Stimulated activated CD4-positive, alpha-beta T cell treated with anti-CD3 and anti-CD28 coated beads, Interleukin-4, amount 100 ng/mL, for 48 hours (primary cell): ENCODE data around the gene PDE4D.
"Not testable (repeated sequence)": the region's sequence is repeated elsewhere in the genome, so short reads cannot be mapped to it uniquely, and the experiment has no call there.

ENCODE experiments used
- DNase-seq, 2 donors: peaks; one replicate each; pipeline ENCODE4 v3.0.0-alpha.2; 2020; ENCODE audit warnings: low read depth in 2 of 2

The PDE4D gene

DNA sequence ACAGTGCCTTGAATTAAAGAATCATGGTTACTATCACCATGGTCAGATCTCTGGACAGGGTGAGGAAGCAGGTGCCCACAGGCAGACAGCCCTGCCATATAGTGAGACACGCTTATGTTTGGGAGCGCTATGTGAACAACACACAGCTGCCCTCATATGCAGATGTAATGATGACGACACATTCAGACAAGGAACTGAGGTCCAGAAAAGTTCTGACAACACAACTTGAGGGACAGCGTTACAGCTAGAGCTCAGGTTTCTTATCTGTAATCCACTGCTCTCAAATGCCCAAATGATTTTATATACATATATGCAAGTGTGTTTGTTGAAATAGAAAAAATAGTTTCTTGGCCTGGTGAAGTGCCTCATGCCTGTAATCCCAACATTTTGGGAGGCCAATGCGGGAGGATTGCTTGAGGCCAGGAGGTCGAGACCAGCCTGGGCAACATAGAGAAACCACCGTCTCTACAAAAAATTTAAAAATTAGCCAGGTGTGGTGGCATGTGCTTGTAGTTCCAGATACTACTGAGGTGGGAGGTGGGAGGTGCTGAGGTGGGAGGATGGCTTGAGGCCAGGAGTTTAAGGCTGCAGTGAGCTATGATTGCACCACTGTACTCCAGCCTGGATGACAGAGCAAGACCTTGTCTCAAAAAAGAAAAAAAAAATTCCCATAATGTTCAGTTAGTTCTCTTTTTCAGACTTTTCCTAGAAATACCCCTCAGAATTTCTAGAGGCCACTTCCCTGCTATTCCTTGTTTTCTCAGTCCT is 887.4 kb downstream of the PDE4D start:
- DNase-seq = no peak

DNA sequence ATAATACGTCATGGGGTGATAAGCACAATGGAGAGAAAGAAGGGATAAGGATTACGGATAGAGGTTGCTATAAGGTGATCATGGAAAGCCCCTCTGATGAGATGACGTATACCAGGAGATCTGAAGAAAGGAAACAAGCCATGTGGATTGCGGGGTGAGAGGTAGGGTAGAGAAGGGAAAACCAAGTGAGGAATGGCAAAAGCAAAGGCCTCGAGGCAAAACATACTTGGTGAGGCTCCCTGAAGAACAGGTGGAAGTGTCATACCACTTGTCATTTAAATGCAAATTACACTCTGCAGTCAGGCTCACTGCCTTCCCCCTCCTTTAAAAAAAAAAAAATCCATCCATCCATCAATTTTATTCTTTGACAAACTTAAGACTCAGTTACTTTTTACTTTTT is 889.9 kb downstream of the PDE4D start:
- no peak for DNase-seq

DNA sequence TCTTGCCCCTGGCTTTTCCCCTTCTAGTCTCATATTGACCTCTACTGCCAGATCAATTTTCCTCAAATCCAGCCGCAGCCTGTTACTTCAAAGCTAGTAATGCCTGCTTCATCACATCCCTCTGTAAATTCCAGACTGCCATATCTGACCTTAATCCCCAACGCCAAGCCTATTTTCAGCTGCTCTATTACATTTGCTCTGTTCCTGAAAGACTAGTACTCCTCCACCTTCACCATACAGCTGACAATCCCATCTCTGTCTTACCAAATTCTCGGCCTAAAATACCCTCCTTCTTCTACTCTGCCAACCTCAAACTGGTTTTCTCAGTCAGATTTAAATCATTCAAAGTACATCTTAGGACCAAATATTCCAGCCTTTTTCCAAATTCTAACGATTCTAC is 890.4 kb downstream of the PDE4D start:
- DNase-seq = no peak

DNA sequence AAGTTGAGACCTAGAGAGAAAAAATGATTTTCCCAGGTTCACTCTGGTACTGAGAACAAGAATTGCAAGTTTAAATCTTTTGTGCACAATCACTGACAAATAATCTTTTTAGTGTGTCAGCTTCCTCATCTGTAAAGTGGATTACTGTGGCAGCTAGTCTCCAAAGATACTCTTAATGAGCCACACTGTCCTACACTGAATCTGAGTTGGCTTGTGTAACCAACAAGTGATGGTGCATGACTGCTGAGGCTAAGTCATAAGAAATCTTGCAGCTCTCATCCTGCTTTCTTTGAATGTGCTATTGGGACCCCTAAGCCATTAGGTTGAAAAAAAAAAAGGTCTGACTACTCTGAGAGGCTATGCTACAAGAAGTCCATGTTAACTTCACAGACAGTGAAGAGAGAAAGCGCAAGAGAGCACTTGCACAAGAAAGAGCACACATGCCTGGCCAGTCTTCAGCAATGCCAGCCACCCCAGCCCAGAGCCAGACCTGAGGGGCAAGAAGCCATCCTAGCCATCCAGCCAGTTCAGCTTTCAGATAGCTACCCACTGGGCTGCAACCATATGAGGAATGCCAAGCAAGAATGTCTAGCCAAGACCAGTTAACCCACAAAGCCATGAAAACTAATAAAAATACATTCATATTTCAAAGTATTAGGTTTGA is 891.2 kb downstream of the PDE4D start:
- DNase-seq = no peak

GRCh38 chr5:59001716-59002115 is 891.8 kb downstream of the PDE4D start:
- no peak for DNase-seq

DNA sequence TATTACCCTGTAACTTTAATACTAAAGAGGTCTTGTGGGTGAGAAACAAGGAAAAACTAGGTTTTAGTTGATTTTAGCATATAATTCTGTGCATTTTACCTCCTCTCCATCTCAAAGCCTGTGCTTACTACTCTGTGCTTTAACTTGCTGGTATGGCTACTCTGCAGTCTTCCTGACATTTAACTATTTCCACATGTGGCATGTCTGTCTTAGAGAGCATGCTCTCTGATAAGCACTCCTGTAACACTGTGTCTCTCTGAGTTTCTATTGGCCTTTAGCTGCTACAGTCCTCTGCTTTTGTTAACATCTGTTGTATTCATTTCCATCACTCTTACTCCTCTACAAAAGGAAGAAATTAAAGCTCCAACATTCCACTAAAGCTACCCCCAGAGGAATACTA is 892.4 kb downstream of the PDE4D start:
- DNase-seq = no peak

DNA sequence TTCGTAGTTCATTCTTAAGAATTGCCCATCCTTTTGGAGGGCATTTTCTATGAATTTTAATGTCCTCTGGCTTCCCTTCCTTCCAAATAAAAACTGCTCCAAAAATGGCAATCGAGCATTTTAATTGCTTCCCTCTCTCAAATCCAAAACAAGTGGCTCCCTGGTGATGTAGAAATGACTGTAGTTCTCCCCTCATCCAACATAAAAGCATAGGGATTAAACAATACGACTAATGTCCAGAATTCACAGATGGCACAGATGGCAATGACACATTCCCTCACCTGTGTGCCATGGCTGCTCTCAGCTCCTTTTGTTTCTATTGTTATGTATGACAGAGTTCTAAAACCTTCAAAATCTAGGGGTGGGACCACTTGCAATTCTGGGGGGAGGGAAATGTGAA is 893.3 kb downstream of the PDE4D start:
- DNase-seq = no peak

DNA sequence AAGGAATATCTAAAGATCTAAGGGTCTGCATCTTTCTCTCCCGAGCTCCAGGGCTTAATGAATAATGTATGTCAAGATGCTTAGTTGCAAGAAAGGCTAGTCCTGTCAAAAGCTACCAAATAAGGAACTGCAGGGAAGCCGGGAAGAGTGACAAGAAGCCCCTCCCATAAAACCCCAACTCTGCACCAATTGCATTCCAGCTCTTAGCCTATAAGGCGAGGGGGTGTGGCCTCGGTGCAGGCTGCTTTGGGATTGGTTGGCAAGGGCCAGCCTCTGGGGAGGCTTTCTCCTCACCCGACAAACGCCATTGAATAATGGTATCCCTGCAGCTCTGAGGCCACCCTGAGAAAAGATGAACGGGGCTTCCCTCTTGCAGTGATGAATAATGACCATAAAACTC is 893.7 kb downstream of the PDE4D start:
- DNase-seq = no peak

GRCh38 chr5:58998544-58998943 is 895.0 kb downstream of the PDE4D start:
- DNase-seq = no peak

GRCh38 chr5:58995779-58996178 is 897.7 kb downstream of the PDE4D start:
- not testable (repeated sequence) for DNase-seq

GRCh38 chr5:58993461-58993860 is 900.1 kb downstream of the PDE4D start:
- no peak for DNase-seq

DNA sequence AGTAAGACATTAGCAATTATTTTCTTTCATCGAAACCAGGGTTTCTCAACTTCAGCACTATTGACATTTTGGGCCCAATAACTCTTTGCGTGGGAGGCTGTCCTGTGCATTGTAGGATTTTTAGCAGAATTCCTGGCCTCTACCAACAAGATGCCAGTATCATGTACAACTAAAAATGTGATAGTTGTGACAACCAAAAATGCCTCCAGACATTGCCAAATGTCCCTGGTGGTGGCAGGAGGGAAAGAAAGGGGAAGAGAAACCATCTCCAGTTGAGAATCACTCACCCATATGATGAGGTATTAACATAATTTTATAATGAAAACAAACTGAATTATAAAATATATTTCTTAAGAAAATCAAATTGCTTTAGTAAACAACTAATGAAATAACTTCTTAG is 904.6 kb downstream of the PDE4D start:
- no peak for DNase-seq

- no peak for DNase-seq
These were observed 906.3 kb downstream of the PDE4D start for GRCh38 chr5:58987193-58987592.

DNA sequence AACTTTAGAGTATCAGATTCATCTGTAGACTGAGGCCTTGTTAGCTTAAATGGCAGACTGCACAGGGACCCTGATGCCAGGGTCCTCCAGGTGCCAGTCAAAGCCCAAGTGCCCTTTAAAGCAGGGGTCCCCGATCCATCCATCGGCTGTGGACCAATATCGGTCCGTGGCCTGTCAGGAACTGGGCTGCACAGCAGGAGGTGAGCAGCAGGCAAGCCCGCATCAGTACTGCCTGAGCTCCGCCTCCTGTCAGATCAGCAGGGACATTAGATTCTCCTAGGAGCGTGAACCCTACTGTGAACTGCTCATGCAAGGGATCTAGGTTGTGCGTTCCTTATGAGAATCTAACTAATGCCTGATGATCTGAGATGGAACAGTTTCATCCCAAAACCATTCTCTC is 907.2 kb downstream of the PDE4D start:
- DNase-seq = no peak

DNA sequence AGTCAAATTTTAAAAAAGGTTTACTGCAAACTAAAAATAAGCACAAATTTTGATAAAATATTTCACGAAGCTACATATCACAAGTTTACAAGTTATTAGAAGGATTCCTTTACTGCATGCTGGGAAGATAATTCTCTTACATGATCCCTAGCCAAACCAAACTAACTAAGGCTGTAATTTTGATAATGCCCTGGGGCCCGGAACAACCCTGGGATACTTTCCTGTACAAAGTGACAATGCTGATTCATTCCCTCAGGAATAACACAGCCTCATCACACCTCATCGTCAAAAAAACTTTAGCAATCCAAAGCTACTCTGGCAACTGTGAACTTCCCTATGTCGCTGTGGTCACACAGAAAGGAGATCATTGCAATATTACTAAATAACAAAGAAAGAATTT is 907.8 kb downstream of the PDE4D start:
- DNase-seq = no peak

- DNase-seq = no peak
These were observed 908.2 kb downstream of the PDE4D start for GRCh38 chr5:58985311-58985710.

- no peak for DNase-seq
These were observed 909.7 kb downstream of the PDE4D start for GRCh38 chr5:58983526-58984452.

DNA sequence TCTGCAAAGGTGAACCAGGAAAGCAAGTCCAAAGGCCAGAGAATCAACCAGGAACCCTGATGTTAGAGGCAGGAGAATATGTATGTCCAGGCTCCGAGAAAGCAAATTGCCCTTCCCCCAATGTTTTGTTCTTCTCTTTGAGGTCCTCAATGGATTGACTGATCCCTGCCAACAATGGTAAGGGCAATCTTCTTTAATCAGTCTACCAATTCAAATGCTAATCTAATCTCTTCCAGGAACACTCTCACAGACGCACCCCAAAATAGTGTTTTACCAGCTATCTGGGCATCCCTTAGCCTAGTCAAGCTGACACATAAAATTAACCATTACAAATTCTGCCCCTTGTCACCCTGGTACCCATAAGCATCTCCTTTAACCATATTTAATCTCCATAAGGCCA is 912.6 kb downstream of the PDE4D start:
- DNase-seq = no peak

GRCh38 chr5:58979090-58979489 is 914.4 kb downstream of the PDE4D start:
- no peak for DNase-seq

DNA sequence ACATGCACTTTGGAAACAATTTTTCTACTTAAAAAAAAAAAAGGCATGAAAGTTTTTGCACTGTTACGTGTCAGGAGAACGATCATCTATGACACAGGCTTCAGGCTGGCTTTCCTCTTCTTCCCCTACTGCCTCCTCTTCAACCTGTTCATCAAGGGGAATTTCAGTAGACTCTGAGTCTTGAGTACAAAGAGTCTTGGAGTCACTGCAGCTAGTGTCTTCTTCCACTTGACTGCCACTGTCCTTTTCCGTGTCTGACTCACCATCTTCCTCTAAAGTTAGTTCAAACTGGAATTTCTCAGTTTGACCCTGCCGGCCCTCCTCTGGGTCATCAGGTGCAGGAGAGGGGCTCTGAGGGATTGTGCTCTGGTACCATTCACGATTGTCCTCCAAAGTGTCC is 918.9 kb downstream of the PDE4D start:
- DNase-seq = no peak

DNA sequence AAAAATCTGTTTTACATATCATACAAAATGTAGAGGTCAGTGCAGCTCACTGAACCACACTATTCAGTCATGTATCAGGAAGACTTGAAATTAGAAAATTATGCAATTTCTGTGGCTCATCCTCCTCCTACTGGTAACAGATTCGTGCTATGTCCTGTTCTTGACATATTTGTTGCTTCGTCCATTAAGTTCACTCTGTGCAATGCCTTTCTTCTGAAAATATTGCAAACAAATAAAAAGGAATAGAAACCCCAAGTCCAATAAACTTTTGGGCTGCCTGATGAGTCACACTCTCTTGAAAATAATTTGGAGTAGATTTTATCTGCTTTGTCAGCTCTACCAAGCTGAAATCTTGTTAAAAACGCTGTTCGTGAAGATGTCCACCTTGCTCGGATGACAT is 919.4 kb downstream of the PDE4D start:
- no peak for DNase-seq

GRCh38 chr5:58972301-58972700 is 921.2 kb downstream of the PDE4D start:
- no peak for DNase-seq

DNA sequence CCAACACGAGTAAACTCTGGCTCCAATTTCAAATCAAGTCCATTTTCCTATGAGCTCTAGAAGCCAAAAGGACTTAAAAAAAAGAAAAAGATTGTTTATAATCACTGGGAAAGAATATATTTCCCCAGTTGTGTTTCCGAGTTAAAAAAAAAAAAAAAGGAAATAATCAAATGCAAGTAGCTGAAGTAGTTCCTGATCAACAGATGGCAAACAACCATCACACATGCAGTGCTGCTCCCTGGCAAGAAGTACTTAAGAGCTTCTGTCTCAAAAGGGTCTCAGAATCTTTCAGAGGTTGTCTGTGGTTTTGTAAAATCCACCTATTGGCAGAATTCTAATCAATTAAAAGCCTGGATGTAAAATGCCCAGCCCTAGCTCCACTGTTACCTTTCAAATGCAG is 922.8 kb downstream of the PDE4D start:
- no peak for DNase-seq
